HCT116 (cell line): Measurements from ENCODE around the gene ADAM19. TPM values are rescaled to one million over a fixed set of nuclear protein-coding genes. Genes with fewer than 3 reads are reported as not detected.

Experiments
- ATAC-seq: fragments of 200-7000 bp; cut with Tn5 transposase; 2 replicates; pipeline ENCODE4 v1.9.1; 2020; ENCODE audit warnings: mild to moderate bottlenecking, moderate library complexity
- BruUV-seq: library from RNA; stranded (reverse); fragments of 400-500 nt; replicated peaks from 2 replicates; lab custom pipeline; 2021; lab: Mats Ljungman, UMichigan
- CTCF ChIA-PET: fragments of 300-600 bp; sonication (Branson Sonifier 250); formaldehyde crosslinking; loops from one replicate; lab custom pipeline; 2021; ENCODE audit warnings: antibody characterized with exemption; lab: Charles Lee
- POLR2A ChIA-PET: fragments of 300-600, 350-600 bp; sonication (Branson Sonifier 250); formaldehyde crosslinking; loops from one replicate; lab custom pipeline; 2021; ENCODE audit warnings: antibody characterized with exemption; lab: Charles Lee
- RAD21 ChIA-PET, 2 experiments: fragments of 300-600 bp; sonication (Branson Sonifier 250); formaldehyde crosslinking; loops; one replicate each; lab custom pipeline; 2023; ENCODE audit warnings: low total read pairs in 2 of 2; ENCODE audit not compliant: uncharacterized antibody in 2 of 2, unreplicated experiment in 2 of 2, low non-redundant PET in 1 of 2; lab: Charles Lee
- DNase-seq: peaks from one replicate; pipeline ENCODE4 v3.0.0-alpha.2; 2010; ENCODE audit warnings: low read depth, low spot score
- H2AFZ ChIP-seq: fragments of 200-600 bp; shearing (Covaris generic), sonication (generic); 2 replicates; pipeline ENCODE4 v1.6.1; 2017; ENCODE audit warnings: low read depth, mixed run types, mixed read lengths, antibody characterized with exemption, low read length; ENCODE audit not compliant: poor library complexity, severe bottlenecking
- H3K27ac ChIP-seq: 2 replicates; pipeline ENCODE4 v1.5.1; 2012; ENCODE audit warnings: low read depth, low read length
- H3K27me3 ChIP-seq: fragments of 200-600 bp; sonication (generic); 2 replicates; pipeline ENCODE4 v1.6.1; 2016; ENCODE audit warnings: mixed run types, low read length, mixed read lengths; ENCODE audit not compliant: insufficient read depth
- H3K36me3 ChIP-seq, 2 experiments: fragments of 200-500 bp in 1 of 2; fragments of 200-600 bp in 1 of 2; sonication (Bioruptor generic) in 1 of 2; sonication (generic) in 1 of 2; 2 replicates each; pipeline versions ENCODE4 v1.5.1 to v1.6.1; 2014 to 2016; ENCODE audit warnings: low read length in 2 of 2, inconsistent platforms in 1 of 2, mixed read lengths in 1 of 2, mixed run types in 1 of 2; ENCODE audit not compliant: insufficient read depth in 2 of 2, control insufficient read depth in 1 of 2
- H3K4me1 ChIP-seq, 2 experiments: fragments of 200-600 bp in 1 of 2; sonication (generic) in 1 of 2; 2 replicates each; pipeline versions ENCODE4 v1.5.1 to v1.6.1; 2012 to 2017; ENCODE audit warnings: low read length in 2 of 2, inconsistent platforms in 1 of 2, mild to moderate bottlenecking in 1 of 2, mixed read lengths in 1 of 2, mixed run types in 1 of 2, moderate library complexity in 1 of 2; ENCODE audit not compliant: insufficient read depth in 2 of 2, control insufficient read depth in 1 of 2
- H3K4me2 ChIP-seq: fragments of 200-600 bp; sonication (generic); 2 replicates; pipeline ENCODE4 v1.6.1; 2017; ENCODE audit warnings: mixed run types, low read length, mixed read lengths
- H3K4me3 ChIP-seq, 2 experiments: fragments of 200-600 bp in 1 of 2; sonication (generic) in 1 of 2; replicated peaks in 1 of 2; 2 replicates each; pipeline ENCODE4 v1.5.1; 2011 to 2016; ENCODE audit warnings: low read length in 2 of 2, control low read depth in 1 of 2, low read depth in 1 of 2, mild to moderate bottlenecking in 1 of 2, mixed read lengths in 1 of 2, mixed run types in 1 of 2
- H3K79me2 ChIP-seq: fragments of 200-600 bp; sonication (generic); 2 replicates; pipeline ENCODE4 v1.6.1; 2017; ENCODE audit warnings: mild to moderate bottlenecking, mixed run types, low read length, moderate library complexity, mixed read lengths; ENCODE audit not compliant: insufficient read depth
- H3K9ac ChIP-seq: fragments of 200-600 bp; sonication (generic); 2 replicates; pipeline ENCODE4 v1.6.1; 2016; ENCODE audit warnings: low read length, mixed read lengths
- H3K9me2 ChIP-seq: fragments of 200-600 bp; sonication (generic), shearing (Covaris generic); 2 replicates; pipeline ENCODE4 v1.6.1; 2017; ENCODE audit warnings: mixed run types, mild to moderate bottlenecking, moderate library complexity; ENCODE audit not compliant: insufficient read depth
- H3K9me3 ChIP-seq, 2 experiments: fragments of 200-500 bp in 1 of 2; fragments of 200-600 bp in 1 of 2; sonication (Bioruptor generic) in 1 of 2; sonication (generic) in 1 of 2; 2 replicates each; pipeline ENCODE4 v1.6.1; 2014 to 2017; ENCODE audit warnings: low read length in 2 of 2, mixed read lengths in 2 of 2, inconsistent platforms in 1 of 2, low read depth in 1 of 2, mild to moderate bottlenecking in 1 of 2, mixed run types in 1 of 2, moderate library complexity in 1 of 2; ENCODE audit not compliant: control insufficient read depth in 1 of 2, insufficient read depth in 1 of 2
- H4K20me1 ChIP-seq: fragments of 200-600 bp; sonication (generic), shearing (Covaris generic); 2 replicates; pipeline ENCODE4 v1.6.1; 2017; ENCODE audit warnings: mixed run types, mild to moderate bottlenecking, moderate library complexity; ENCODE audit not compliant: insufficient read depth
- EGR1 ChIP-seq: IDR thresholded peaks from 2 replicates; pipeline ENCODE4 v1.6.1; 2012; ENCODE audit warnings: low read depth
- EZH2phosphoT487 ChIP-seq: fragments of 200-600 bp; IDR thresholded peaks from 2 replicates; pipeline ENCODE4 v1.6.1; 2018; ENCODE audit warnings: antibody characterized with exemption, borderline replicate concordance
- FOSL1 ChIP-seq: IDR thresholded peaks from 2 replicates; pipeline ENCODE4 v1.6.1; 2012; ENCODE audit warnings: low read depth
- JUND ChIP-seq: IDR thresholded peaks from 2 replicates; pipeline ENCODE4 v1.6.1; 2012
- MAX ChIP-seq: IDR thresholded peaks from 2 replicates; pipeline ENCODE4 v1.6.1; 2012
- POLR2A ChIP-seq: IDR thresholded peaks from 2 replicates; pipeline ENCODE4 v1.7.0; 2011; ENCODE audit warnings: borderline replicate concordance; ENCODE audit not compliant: insufficient read depth, insufficient read length; ENCODE audit errors: extremely low read depth
- SP1 ChIP-seq: IDR thresholded peaks from 2 replicates; pipeline ENCODE4 v1.6.1; 2012; ENCODE audit warnings: low read depth
- SRF ChIP-seq: IDR thresholded peaks from 2 replicates; pipeline ENCODE4 v1.6.1; 2012; ENCODE audit warnings: low read depth
- YY1 ChIP-seq: IDR thresholded peaks from 2 replicates; pipeline ENCODE4 v1.6.1; 2011; ENCODE audit warnings: low read length, low read depth, moderate library complexity, mild to moderate bottlenecking; ENCODE audit not compliant: insufficient replicate concordance; ENCODE audit errors: extremely low read depth
- ZBTB33 ChIP-seq: IDR thresholded peaks from 2 replicates; pipeline ENCODE4 v1.6.1; 2011; ENCODE audit warnings: mild to moderate bottlenecking, low read length, moderate library complexity; ENCODE audit not compliant: insufficient replicate concordance; ENCODE audit errors: extremely low read depth
- ZFX ChIP-seq: fragments of 450-650 bp; IDR thresholded peaks from 2 replicates; pipeline ENCODE4 v1.6.1; 2017
- intact Hi-C: fragments of 100-400 bp; cut with micrococcal nuclease; formaldehyde crosslinking; loops from 2 replicates; pipeline ENCODE4 v1.10.0; 2022
- total RNA-seq: library from RNA; stranded (reverse); gene quantifications from one replicate; pipeline ENCODE4 v1.2.1, GENCODE V29; 2021; ENCODE audit not compliant: unreplicated experiment

Gene ADAM19
- total RNA-seq, 1 experiment from 2014 or later: 77.3 TPM

DNA sequence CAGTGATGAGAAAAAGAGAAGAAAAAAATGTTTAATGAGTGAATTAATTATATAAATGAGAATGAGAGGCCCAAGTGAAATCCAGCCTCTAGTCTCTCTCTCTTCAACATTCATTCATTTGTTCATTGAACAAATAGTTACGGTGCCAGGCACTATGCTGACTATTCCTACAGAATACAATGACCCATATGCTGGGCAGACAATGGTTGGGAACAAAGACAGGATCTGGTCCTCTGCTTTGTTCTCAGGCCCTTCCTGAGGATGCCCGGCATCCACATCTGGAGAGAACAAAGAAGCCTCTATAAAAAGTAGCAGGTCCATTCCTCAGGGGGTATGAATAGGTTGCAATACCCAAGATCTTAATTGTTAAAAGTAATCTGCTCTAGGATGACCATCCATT is 6.9 kb downstream of the ADAM19 start:
- H3K4me3 ChIP-seq: no peak overlapping the region
- TF ChIP-seq ZFX: no peak
- no peak for TF ChIP-seq POLR2A
- TF ChIP-seq FOSL1: no peak
- TF ChIP-seq EZH2phosphoT487: no peak
- no peak for TF ChIP-seq MAX
- TF ChIP-seq SP1: no peak
- TF ChIP-seq JUND: no peak
- TF ChIP-seq SRF: no peak
- TF ChIP-seq, all 23 proteins: peak for 0
- DNase-seq: no peak
- Histone ChIP-seq H3K4me2 (no peak overlapping the region), H4K20me1 (no peaks in the 10 kb centered on the region), H3K9me2 (no peaks in the 10 kb centered on the region), H3K36me3 (peaks cover 22 to 34% of the 10 kb centered on the region in 2 experiments; a peak in 3 of 4 replicates), H3K79me2 (peaks cover 56% of the 10 kb centered on the region), H3K9ac (no peak overlapping the region), H3K4me1 (peaks cover 6 to 28% of the 10 kb centered on the region in 2 experiments), H2AFZ (no peak overlapping the region), H3K9me3 (no peaks in the 10 kb centered on the region), H3K27ac (no peak overlapping the region), H3K27me3 (no peaks in the 10 kb centered on the region)
- POLR2A ChIA-PET: no interaction called here
- no peak for ATAC-seq
- CTCF ChIA-PET: no interaction called here
- BruUV-seq: no TSS peak
- RAD21 ChIA-PET: no interaction called here
- intact Hi-C loops: no loop called here

- no peak overlapping the region for H3K4me3 ChIP-seq
- no peaks in the 10 kb centered on the region for H3K9me3 ChIP-seq
- H2AFZ ChIP-seq: no peak overlapping the region
- no peak for ATAC-seq
- no peaks in the 10 kb centered on the region for H3K9me2 ChIP-seq
- CTCF ChIA-PET: no interaction called here
- H3K27me3 ChIP-seq: no peaks in the 10 kb centered on the region
- no peak overlapping the region for H3K9ac ChIP-seq
- POLR2A ChIA-PET: no interaction called here
- intact Hi-C loops: no loop called here
- peaks cover 54% of the 10 kb centered on the region; the same call in 1 of the 2 replicates for H3K79me2 ChIP-seq
- H3K36me3 ChIP-seq: peaks cover 27 to 36% of the 10 kb centered on the region in 2 experiments; a peak in 3 of 4 replicates
- RAD21 ChIA-PET: no interaction called here
- no peak for DNase-seq
- H3K27ac ChIP-seq: no peak overlapping the region
- H3K4me2 ChIP-seq: no peak overlapping the region
- BruUV-seq: no TSS peak
- H4K20me1 ChIP-seq: no peaks in the 10 kb centered on the region
- H3K4me1 ChIP-seq: peaks cover 3 to 23% of the 10 kb centered on the region in 2 experiments; a peak in 3 of 4 replicates
- TF ChIP-seq ZBTB33 (no peak), YY1 (no peak), SRF (no peak), EGR1 (no peak)
- TF ChIP-seq, all 23 proteins: peak for 0
Measured at GRCh38 chr5:157568222-157568621, 7.4 kb downstream of the ADAM19 start.
